Tibial nerve (tissue), 3 donors: ENCODE data around the gene SUPT5H.

Experiments
- CTCF ChIP-seq, 5 experiments: fragments of 200-600 bp in 3 of 5; fragments of 450-650 bp in 2 of 5; sonication (generic) in 3 of 5; IDR thresholded peaks; one replicate each; pipeline ENCODE4 v1.5.1; 2016 to 2019; ENCODE audit warnings: antibody characterized with exemption in 5 of 5, mild to moderate bottlenecking in 3 of 5, moderate library complexity in 2 of 5
- POLR2A ChIP-seq, 2 donors: fragments of 450-650 bp; IDR thresholded peaks; one replicate each; pipeline ENCODE4 v1.6.1; 2017; ENCODE audit warnings: antibody characterized with exemption in 2 of 2, mild to moderate bottlenecking in 2 of 2, moderate library complexity in 2 of 2

GRCh38 chr19:39405261-39405957 is 40.0 kb upstream of the SUPT5H start:
- no peak for TF ChIP-seq CTCF (IDR thresholded peaks at IDR 0.05)
- TF ChIP-seq POLR2A (IDR thresholded peaks at IDR 0.05), result no peak
